ENCODE measurements around the gene ACE. TPM values are rescaled to one million over a fixed set of nuclear protein-coding genes. Genes with fewer than 3 reads are reported as not detected.

Gene ACE
- 5.4 and 9.1 TPM in 2 replicates for total RNA-seq (2014; rRNA removed; shearing (Covaris generic))
- polyA plus RNA-seq (2016; fragmentation: Nextera tagmentation; extraction: Ambion mirVana), result 0.82 and 1.0 TPM in 2 replicates
- long read RNA-seq, result 0 reads

DNA sequence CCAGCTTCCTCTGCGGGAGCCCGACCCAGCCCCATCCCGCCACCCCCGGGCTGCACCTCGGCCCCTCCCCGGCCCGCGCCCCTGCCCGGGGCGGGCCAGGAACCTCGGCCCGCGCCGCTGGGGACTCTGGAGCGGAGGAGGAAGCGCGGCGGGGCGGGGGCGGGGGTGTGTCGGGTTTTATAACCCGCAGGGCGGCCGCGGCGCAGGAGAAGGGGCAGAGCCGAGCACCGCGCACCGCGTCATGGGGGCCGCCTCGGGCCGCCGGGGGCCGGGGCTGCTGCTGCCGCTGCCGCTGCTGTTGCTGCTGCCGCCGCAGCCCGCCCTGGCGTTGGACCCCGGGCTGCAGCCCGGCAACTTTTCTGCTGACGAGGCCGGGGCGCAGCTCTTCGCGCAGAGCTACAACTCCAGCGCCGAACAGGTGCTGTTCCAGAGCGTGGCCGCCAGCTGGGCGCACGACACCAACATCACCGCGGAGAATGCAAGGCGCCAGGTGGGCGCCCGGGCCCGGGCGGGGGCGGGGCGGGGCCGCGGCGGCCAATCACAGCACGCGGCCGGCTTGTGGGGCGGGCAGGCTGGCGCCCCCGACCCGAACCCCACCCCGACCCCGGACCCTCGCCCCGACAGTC lies at the start of gene ACE:
TSS of gene ACE (plus strand) at position 208 of the 626 bp plus-strand sequence. CDS start at position 242, 34 bp downstream.
- ATAC-seq, result peak; percentile 40
- Histone ChIP-seq H3K79me2 (replicated peaks; ENCODE audit: insufficient read depth) (no peaks in the 10 kb centered on the region), H2AFZ (peak within 1 kb of the TSS; percentile 96), H3K36me3 (ENCODE audit: insufficient read depth) (no peaks in the 10 kb centered on the region), H3K4me3 (peak within 1 kb of the TSS; percentile 78), H3K4me2 (peak within 1 kb of the TSS; percentile 99), H3K4me1 (ENCODE audit: insufficient read depth) (peaks cover 24% of the 10 kb centered on the region), H3K27ac (ENCODE audit: low read depth) (no peak within 1 kb of the TSS), H3F3A (replicated peaks; ENCODE audit: low read depth) (0 out of 2 replicates have a peak, but pooled peaks cover 5% of the 10 kb centered on the region), H3K27me3 (ENCODE audit: insufficient read depth) (peaks cover 19% of the 10 kb centered on the region), H4K20me1 (replicated peaks; ENCODE audit: insufficient read depth) (no peaks in the 10 kb centered on the region), H3K9me2 (ENCODE audit: insufficient read depth) (no peaks in the 10 kb centered on the region)
- Mint-ChIP-seq H3K4me3 (peak within 1 kb of the TSS; percentile 82), H3K36me3 (ENCODE audit: low read depth) (no peaks in the 10 kb centered on the region), H3K9me3 (no peaks in the 10 kb centered on the region; the same call in 2 of the 3 replicates), H3K4me1 (peaks cover 32% of the 10 kb centered on the region), H3K27me3 (ENCODE audit: insufficient read depth, low read depth, poor library complexity) (peaks cover 34% of the 10 kb centered on the region), H3K27ac (no peak within 1 kb of the TSS)
- DNase-seq (ENCODE audit: low spot score), result peak; percentile 85
- no peak for TF ChIP-seq EZH2phosphoT487 (IDR thresholded peaks at IDR 0.05; ENCODE audit: unreplicated experiment)
- no peak for TF ChIP-seq NANOG (IDR thresholded peaks at IDR 0.05; ENCODE audit: borderline replicate concordance)
- no peak for TF ChIP-seq EZH2 (IDR thresholded peaks at IDR 0.05; ENCODE audit: low read depth, unreplicated experiment)
- TF ChIP-seq, protein P1, sequence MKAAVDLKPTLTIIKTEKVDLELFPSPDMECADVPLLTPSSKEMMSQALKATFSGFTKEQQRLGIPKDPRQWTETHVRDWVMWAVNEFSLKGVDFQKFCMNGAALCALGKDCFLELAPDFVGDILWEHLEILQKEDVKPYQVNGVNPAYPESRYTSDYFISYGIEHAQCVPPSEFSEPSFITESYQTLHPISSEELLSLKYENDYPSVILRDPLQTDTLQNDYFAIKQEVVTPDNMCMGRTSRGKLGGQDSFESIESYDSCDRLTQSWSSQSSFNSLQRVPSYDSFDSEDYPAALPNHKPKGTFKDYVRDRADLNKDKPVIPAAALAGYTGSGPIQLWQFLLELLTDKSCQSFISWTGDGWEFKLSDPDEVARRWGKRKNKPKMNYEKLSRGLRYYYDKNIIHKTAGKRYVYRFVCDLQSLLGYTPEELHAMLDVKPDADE (IDR thresholded peaks at IDR 0.05), result no peak
- TF ChIP-seq, protein P2, sequence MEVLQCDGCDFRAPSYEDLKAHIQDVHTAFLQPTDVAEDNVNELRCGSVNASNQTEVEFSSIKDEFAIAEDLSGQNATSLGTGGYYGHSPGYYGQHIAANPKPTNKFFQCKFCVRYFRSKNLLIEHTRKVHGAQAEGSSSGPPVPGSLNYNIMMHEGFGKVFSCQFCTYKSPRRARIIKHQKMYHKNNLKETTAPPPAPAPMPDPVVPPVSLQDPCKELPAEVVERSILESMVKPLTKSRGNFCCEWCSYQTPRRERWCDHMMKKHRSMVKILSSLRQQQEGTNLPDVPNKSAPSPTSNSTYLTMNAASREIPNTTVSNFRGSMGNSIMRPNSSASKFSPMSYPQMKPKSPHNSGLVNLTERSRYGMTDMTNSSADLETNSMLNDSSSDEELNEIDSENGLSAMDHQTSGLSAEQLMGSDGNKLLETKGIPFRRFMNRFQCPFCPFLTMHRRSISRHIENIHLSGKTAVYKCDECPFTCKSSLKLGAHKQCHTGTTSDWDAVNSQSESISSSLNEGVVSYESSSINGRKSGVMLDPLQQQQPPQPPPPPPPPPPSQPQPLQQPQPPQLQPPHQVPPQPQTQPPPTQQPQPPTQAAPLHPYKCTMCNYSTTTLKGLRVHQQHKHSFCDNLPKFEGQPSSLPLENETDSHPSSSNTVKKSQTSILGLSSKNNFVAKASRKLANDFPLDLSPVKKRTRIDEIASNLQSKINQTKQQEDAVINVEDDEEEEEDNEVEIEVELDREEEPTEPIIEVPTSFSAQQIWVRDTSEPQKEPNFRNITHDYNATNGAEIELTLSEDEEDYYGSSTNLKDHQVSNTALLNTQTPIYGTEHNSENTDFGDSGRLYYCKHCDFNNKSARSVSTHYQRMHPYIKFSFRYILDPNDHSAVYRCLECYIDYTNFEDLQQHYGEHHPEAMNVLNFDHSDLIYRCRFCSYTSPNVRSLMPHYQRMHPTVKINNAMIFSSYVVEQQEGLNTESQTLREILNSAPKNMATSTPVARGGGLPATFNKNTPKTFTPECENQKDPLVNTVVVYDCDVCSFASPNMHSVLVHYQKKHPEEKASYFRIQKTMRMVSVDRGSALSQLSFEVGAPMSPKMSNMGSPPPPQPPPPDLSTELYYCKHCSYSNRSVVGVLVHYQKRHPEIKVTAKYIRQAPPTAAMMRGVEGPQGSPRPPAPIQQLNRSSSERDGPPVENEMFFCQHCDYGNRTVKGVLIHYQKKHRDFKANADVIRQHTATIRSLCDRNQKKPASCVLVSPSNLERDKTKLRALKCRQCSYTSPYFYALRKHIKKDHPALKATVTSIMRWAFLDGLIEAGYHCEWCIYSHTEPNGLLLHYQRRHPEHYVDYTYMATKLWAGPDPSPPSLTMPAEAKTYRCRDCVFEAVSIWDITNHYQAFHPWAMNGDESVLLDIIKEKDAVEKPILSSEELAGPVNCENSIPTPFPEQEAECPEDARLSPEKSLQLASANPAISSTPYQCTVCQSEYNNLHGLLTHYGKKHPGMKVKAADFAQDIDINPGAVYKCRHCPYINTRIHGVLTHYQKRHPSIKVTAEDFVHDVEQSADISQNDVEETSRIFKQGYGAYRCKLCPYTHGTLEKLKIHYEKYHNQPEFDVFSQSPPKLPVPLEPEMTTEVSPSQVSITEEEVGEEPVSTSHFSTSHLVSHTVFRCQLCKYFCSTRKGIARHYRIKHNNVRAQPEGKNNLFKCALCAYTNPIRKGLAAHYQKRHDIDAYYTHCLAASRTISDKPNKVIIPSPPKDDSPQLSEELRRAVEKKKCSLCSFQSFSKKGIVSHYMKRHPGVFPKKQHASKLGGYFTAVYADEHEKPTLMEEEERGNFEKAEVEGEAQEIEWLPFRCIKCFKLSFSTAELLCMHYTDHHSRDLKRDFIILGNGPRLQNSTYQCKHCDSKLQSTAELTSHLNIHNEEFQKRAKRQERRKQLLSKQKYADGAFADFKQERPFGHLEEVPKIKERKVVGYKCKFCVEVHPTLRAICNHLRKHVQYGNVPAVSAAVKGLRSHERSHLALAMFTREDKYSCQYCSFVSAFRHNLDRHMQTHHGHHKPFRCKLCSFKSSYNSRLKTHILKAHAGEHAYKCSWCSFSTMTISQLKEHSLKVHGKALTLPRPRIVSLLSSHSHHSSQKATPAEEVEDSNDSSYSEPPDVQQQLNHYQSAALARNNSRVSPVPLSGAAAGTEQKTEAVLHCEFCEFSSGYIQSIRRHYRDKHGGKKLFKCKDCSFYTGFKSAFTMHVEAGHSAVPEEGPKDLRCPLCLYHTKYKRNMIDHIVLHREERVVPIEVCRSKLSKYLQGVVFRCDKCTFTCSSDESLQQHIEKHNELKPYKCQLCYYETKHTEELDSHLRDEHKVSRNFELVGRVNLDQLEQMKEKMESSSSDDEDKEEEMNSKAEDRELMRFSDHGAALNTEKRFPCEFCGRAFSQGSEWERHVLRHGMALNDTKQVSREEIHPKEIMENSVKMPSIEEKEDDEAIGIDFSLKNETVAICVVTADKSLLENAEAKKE (CRISPR knock-in tag; IDR thresholded peaks at IDR 0.05), result no peak
- no peak for TF ChIP-seq STAT1 (IDR thresholded peaks at IDR 0.05; ENCODE audit: unreplicated experiment)
- no peak; the same call in none of the 2 replicates for TF ChIP-seq POLR2AphosphoS5 (IDR thresholded peaks at IDR 0.05; ENCODE audit: low read depth)
- TF ChIP-seq, protein P3, sequence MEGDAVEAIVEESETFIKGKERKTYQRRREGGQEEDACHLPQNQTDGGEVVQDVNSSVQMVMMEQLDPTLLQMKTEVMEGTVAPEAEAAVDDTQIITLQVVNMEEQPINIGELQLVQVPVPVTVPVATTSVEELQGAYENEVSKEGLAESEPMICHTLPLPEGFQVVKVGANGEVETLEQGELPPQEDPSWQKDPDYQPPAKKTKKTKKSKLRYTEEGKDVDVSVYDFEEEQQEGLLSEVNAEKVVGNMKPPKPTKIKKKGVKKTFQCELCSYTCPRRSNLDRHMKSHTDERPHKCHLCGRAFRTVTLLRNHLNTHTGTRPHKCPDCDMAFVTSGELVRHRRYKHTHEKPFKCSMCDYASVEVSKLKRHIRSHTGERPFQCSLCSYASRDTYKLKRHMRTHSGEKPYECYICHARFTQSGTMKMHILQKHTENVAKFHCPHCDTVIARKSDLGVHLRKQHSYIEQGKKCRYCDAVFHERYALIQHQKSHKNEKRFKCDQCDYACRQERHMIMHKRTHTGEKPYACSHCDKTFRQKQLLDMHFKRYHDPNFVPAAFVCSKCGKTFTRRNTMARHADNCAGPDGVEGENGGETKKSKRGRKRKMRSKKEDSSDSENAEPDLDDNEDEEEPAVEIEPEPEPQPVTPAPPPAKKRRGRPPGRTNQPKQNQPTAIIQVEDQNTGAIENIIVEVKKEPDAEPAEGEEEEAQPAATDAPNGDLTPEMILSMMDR (conservative IDR thresholded peaks at IDR 0.05; ENCODE audit: low read depth in 2 of 2), result 0 out of 4 replicates have a peak, but pooled peaks of 1 of the 2 experiments have one; percentile 2
- TF ChIP-seq, protein P4, sequence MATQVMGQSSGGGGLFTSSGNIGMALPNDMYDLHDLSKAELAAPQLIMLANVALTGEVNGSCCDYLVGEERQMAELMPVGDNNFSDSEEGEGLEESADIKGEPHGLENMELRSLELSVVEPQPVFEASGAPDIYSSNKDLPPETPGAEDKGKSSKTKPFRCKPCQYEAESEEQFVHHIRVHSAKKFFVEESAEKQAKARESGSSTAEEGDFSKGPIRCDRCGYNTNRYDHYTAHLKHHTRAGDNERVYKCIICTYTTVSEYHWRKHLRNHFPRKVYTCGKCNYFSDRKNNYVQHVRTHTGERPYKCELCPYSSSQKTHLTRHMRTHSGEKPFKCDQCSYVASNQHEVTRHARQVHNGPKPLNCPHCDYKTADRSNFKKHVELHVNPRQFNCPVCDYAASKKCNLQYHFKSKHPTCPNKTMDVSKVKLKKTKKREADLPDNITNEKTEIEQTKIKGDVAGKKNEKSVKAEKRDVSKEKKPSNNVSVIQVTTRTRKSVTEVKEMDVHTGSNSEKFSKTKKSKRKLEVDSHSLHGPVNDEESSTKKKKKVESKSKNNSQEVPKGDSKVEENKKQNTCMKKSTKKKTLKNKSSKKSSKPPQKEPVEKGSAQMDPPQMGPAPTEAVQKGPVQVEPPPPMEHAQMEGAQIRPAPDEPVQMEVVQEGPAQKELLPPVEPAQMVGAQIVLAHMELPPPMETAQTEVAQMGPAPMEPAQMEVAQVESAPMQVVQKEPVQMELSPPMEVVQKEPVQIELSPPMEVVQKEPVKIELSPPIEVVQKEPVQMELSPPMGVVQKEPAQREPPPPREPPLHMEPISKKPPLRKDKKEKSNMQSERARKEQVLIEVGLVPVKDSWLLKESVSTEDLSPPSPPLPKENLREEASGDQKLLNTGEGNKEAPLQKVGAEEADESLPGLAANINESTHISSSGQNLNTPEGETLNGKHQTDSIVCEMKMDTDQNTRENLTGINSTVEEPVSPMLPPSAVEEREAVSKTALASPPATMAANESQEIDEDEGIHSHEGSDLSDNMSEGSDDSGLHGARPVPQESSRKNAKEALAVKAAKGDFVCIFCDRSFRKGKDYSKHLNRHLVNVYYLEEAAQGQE (IDR thresholded peaks at IDR 0.05; ENCODE audit: unreplicated experiment), result no peak
- no peak for TF ChIP-seq ZNF331 (CRISPR knock-in tag; IDR thresholded peaks at IDR 0.05; ENCODE audit: low read depth)
- no peak for TF ChIP-seq ZNF114 (CRISPR knock-in tag; IDR thresholded peaks at IDR 0.05)
- no peak for TF ChIP-seq JUNB (IDR thresholded peaks at IDR 0.05; ENCODE audit: unreplicated experiment)
- peak; percentile 74 for TF ChIP-seq CREB1 (CRISPR knock-in tag; IDR thresholded peaks at IDR 0.05; ENCODE audit: low read depth)
